Vein endothelial cell (primary cell): Measurements from ENCODE around the gene SBDS. TPM values are rescaled to one million over a fixed set of nuclear protein-coding genes. Genes with fewer than 3 reads are reported as not detected.

ENCODE experiments used
- small RNA-seq: library from RNA; depleted of rRNA; stranded (forward); fragments of <200 nt; gene quantifications from one replicate; pipeline ENCODE3, GENCODE V24; 2012
- total RNA-seq: library from RNA; depleted of rRNA; stranded (reverse); fragments of >200 nt; gene quantifications from 2 replicates; pipeline ENCODE4 v1.2.3, GENCODE V29; 2012

Gene SBDS
- 59.1 and 77.1 TPM in 2 replicates for total RNA-seq

DNA sequence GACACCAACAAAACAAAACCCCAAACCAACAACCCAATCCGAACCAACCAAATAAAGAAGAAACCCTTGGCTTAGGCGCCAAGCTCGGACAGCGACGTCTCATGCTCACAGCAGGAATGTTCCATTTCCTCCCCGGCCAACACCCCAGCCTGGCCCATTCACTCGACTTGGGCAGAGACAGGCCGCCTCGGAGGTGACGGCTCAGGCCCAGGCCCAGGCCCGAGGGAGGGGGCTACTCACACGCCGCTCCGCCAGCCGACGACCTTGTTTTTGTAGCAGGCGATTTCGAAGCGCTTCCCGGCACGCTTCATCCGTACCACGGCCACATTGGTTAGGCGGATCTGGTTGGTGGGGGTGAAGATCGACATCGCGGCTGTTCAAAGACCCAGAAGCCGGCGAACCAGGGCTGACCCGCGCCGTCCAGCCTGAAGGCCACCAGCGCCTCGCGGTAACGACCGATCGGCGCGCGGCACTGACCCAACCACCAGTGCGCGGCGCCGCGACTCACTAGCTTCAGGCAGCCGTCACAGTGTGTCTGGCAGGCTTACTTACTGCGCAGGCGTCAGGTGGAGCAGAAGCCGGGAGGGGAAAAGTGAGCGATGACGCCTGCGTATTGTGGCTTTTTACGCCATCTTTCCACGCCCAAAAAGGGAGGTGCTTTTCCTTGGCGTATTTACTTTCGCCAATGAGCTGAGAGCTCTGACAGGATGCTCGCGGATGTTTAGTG, at the start of gene SBDS:
SBDS (minus strand) TSS at position 537 of the 727 bp plus-strand sequence; CDS start at position 368, 169 bp downstream.

DNA sequence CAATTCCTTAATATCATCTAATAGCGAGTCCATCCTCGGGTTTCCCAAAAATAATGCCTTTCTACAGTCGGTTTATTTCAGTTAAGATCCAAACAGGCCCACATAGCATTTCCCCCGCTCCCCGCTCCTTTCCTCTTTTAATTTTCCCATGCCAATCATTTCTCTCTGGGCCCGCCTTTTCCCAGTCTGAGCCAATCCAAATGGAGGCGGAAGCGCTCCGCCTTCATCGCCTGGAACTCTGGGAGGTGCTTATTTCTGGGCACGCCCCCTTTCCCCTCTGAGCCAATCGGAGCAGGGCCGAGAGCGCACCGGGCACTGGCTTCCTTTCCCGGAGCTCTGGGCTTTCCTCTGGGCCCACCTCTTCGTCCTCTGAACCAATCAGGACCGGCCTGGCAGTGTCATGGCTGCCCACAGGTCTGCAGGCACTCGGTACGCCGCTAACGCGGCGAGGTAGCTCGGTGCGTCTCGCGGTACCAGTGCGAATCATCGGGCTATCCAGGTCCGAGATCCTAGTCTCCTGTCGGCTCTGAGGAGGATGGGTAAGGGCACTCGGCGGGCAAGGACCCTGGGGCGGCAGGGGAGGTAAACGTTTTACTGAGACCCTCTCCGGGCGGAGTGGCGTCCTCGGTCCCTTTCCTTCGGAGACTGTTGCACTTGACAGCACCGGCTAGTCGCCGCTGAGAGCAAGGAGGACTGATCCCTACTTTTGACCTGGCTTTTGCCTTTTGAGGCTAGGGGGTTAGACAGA, 1.2 kb upstream of the SBDS start, which contains the start of gene TYW1:
TYW1 (plus strand) TSS at position 390 of the 748 bp plus-strand sequence; CDS start at position 536, 146 bp downstream.

Small RNA genes within 50 kb of the gene (small RNA-seq; reads per million reads assigned to genes)
- not detected for gene RN7SL43P

Other genes with a start within 250 kb of the SBDS start
- gene TMEM248, start 74.4 kb downstream of the SBDS start, total RNA-seq, result 139 and 167 TPM in 2 replicates
- 14.0 and 15.8 TPM in 2 replicates for gene TYW1, start 1.2 kb upstream of the SBDS start, total RNA-seq